GM23248 (cell line): ENCODE data around the gene FAM163B.

Experiments
- EZH2 ChIP-seq: fragments of 200-600 bp; sonication (generic); IDR thresholded peaks from 2 replicates; pipeline ENCODE4 v1.6.1; 2018; ENCODE audit warnings: antibody characterized with exemption, mild to moderate bottlenecking; ENCODE audit not compliant: insufficient read depth, poor library complexity, severe bottlenecking
- EZH2phosphoT487 ChIP-seq: fragments of 200-600 bp; sonication (generic); IDR thresholded peaks from 2 replicates; pipeline ENCODE4 v1.6.1; 2018; ENCODE audit warnings: antibody characterized with exemption, moderate library complexity, mild to moderate bottlenecking, low read depth; ENCODE audit not compliant: insufficient read depth

DNA sequence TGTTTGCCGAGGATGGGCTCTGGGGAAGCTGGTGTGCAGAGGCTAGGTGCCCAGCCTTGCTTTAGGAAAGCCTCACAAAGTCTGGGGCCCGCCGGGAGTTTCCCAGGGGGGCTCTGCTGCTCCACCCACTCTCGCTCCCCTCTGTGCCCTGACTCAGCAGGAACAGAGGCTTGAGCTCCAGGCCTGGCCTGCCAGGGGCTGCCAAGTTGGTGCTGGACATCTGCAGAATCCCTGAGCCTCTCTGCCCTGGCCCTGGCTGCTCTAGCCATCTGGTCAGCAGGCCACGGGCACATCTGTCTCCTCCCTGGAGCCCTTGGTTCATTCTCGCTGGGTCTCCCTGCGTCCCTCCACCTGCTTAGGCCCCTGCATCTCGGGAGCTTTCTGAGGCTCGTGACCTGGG, 75.3 kb downstream of the FAM163B start:
- TF ChIP-seq EZH2phosphoT487 (no peak), EZH2 (no peak)
